ENCODE results near the gene CFAP99. TPM values are rescaled to one million over a fixed set of nuclear protein-coding genes. Genes with fewer than 3 reads are reported as not detected.

CFAP99 gene
- total RNA-seq, 1 donor = not detected

- DNase-seq (ENCODE audit: low read depth) = no peak
- TF ChIP-seq, protein P1, sequence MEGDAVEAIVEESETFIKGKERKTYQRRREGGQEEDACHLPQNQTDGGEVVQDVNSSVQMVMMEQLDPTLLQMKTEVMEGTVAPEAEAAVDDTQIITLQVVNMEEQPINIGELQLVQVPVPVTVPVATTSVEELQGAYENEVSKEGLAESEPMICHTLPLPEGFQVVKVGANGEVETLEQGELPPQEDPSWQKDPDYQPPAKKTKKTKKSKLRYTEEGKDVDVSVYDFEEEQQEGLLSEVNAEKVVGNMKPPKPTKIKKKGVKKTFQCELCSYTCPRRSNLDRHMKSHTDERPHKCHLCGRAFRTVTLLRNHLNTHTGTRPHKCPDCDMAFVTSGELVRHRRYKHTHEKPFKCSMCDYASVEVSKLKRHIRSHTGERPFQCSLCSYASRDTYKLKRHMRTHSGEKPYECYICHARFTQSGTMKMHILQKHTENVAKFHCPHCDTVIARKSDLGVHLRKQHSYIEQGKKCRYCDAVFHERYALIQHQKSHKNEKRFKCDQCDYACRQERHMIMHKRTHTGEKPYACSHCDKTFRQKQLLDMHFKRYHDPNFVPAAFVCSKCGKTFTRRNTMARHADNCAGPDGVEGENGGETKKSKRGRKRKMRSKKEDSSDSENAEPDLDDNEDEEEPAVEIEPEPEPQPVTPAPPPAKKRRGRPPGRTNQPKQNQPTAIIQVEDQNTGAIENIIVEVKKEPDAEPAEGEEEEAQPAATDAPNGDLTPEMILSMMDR (IDR thresholded peaks at IDR 0.05; ENCODE audit: insufficient read depth, low read depth, low read length) = no peak
- no peak overlapping the region for H3K4me3 ChIP-seq (ENCODE audit: low read depth, low read length)
Observed at GRCh38 chr4:2390784-2391421, 27.9 kb upstream of the CFAP99 start.

GRCh38 chr4:2393353-2394270 is 25.1 kb upstream of the CFAP99 start:
- DNase-seq (ENCODE audit: low read depth) = peak; percentile 29
- TF ChIP-seq, protein P1 (IDR thresholded peaks at IDR 0.05; ENCODE audit: insufficient read depth, low read depth, low read length) = no peak
- H3K4me3 ChIP-seq (ENCODE audit: low read depth, low read length) = peak overlapping the region; percentile 15

DNA sequence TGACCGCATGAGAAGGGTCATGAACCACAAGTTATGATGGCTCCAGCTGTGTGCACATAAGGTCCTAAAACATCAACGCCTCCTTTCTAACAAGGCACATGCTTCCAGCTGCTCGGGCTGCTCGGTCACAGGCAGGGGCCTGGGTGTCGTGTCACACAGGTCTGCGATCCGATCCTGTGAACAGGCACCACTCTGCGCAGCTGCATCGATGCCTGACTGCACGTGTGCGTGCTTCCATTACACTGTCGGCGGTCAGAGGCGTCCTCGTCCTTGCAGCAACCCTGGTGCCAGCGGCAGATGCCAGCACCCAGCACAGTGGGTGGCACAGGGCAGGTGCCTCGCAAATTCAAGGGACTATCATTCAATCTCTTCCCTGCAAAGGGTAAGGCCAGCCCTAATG is 24.2 kb upstream of the CFAP99 start:
- TF ChIP-seq, protein P1 (IDR thresholded peaks at IDR 0.05; ENCODE audit: insufficient read depth, low read depth, low read length) = no peak
- no peak for DNase-seq (ENCODE audit: low read depth)
- H3K4me3 ChIP-seq (ENCODE audit: low read depth, low read length) = no peak overlapping the region

DNA sequence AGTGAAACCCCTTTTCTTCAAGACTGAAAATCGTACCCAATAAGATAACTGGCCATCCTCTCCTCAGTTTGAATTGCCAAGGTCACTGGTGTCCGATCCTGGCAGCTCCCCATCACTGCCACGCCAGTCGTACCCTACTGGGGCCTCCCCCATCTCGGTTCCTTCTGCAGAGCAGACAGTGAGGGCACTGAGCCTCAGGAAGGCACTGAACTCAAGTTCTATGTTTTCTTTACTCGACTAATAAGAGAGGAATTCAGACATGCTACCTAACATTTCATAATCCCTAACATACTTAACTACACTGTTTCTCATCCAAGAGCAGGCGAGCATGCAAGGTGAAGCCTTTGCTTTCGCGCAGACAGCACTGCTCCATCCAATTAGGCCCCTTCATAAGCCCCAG is 23.7 kb upstream of the CFAP99 start:
- no peak overlapping the region for H3K4me3 ChIP-seq (ENCODE audit: low read depth, low read length)
- TF ChIP-seq, protein P1 (IDR thresholded peaks at IDR 0.05; ENCODE audit: insufficient read depth, low read depth, low read length) = no peak
- DNase-seq (ENCODE audit: low read depth) = no peak

- H3K4me3 ChIP-seq (ENCODE audit: low read depth, low read length) = no peak overlapping the region
- DNase-seq (ENCODE audit: low read depth) = no peak
- TF ChIP-seq, protein P1 (IDR thresholded peaks at IDR 0.05; ENCODE audit: insufficient read depth, low read depth, low read length) = no peak
Observed at GRCh38 chr4:2395584-2395983, 23.2 kb upstream of the CFAP99 start.

DNA sequence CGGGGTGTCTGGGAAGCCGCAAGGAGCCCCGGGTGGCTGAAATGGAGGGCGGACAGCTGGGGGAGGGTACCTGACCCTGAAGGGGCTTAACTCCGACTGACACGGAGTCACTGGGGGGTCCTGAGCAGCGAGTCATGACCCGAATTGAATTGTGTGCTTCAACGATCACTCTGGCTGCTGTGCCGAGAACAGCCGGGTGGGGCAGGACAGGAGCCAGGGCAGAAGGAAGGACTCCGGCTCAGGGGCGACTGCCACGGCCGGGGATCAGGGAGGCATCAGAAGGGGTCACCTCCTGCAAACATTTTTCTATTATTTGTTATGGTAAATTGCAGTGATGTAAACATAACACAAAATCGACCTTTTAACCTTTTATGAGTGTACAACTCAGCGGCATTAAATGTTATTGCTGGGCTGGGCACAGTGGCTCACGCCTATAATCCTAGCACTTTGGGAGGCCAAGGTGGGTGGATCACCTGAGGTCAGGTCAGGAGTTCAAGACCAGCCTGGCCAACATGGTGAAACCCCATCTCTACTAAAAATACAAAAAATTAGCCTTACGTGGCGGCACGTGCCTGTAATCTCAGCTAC is 21.9 kb upstream of the CFAP99 start:
- DNase-seq (ENCODE audit: low read depth) = no peak
- TF ChIP-seq, protein P1 (IDR thresholded peaks at IDR 0.05; ENCODE audit: insufficient read depth, low read depth, low read length) = no peak

More for the DNA sequence above, 21.9 kb upstream of the CFAP99 start:
- H3K4me3 ChIP-seq (ENCODE audit: low read depth, low read length) = no peak overlapping the region

All from fibroblast of villous mesenchyme (primary cell).